ENCODE results near the gene LCN15. TPM values are rescaled to one million over a fixed set of nuclear protein-coding genes. Genes with fewer than 3 reads are reported as not detected.

LCN15 gene
- total RNA-seq, 6 experiments from 2014 or later: not detected

DNA sequence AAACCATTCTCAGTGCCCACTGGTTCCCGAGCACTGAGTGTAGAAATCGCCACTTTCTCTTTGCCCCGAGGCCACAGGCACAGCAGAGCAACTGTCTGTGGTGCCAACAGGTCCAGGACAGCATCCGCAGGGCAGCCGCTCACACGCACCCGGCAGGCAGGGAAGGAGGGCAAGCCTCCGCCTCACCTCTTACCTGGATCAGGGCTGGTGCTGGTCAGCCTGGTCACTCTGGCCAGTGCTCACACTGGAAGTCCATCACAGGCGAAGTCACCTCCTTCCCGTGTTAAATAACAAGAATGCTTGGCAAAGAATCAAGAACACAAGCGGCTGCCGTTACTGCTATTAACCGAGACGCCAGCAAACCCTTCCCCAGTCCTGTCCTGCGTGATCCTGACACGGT, 38.2 kb downstream of the LCN15 start:
- 14% methylated on average over 5 of the region's 16 CpGs for WGBS (ENCODE audit: insufficient coverage, low coverage, low lambda C conversion rate, missing lambda C conversion rate)
- H3K27me3 ChIP-seq: no peaks in the 10 kb centered on the region
- ATAC-seq (no peak), DNase-seq (no peak)
- TF ChIP-seq, protein P1, sequence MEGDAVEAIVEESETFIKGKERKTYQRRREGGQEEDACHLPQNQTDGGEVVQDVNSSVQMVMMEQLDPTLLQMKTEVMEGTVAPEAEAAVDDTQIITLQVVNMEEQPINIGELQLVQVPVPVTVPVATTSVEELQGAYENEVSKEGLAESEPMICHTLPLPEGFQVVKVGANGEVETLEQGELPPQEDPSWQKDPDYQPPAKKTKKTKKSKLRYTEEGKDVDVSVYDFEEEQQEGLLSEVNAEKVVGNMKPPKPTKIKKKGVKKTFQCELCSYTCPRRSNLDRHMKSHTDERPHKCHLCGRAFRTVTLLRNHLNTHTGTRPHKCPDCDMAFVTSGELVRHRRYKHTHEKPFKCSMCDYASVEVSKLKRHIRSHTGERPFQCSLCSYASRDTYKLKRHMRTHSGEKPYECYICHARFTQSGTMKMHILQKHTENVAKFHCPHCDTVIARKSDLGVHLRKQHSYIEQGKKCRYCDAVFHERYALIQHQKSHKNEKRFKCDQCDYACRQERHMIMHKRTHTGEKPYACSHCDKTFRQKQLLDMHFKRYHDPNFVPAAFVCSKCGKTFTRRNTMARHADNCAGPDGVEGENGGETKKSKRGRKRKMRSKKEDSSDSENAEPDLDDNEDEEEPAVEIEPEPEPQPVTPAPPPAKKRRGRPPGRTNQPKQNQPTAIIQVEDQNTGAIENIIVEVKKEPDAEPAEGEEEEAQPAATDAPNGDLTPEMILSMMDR (IDR thresholded peaks at IDR 0.05): no peak
- TF ChIP-seq POLR2A (IDR thresholded peaks at IDR 0.05): no peak
- no peaks in the 10 kb centered on the region for H3K9me3 ChIP-seq
- intact Hi-C loops (cut with DNase I): no loop called here
- H3K4me1 ChIP-seq: peaks cover 0 to 17% (median 7%) of the 10 kb centered on the region in 4 donors
- H3K27ac ChIP-seq: no peak overlapping the region
- peak overlapping the region; percentile 92 to 97 (median 95) for H3K4me3 ChIP-seq
- peaks cover 0 to 39% (median 24%) of the 10 kb centered on the region in 4 donors for H3K36me3 ChIP-seq

DNA sequence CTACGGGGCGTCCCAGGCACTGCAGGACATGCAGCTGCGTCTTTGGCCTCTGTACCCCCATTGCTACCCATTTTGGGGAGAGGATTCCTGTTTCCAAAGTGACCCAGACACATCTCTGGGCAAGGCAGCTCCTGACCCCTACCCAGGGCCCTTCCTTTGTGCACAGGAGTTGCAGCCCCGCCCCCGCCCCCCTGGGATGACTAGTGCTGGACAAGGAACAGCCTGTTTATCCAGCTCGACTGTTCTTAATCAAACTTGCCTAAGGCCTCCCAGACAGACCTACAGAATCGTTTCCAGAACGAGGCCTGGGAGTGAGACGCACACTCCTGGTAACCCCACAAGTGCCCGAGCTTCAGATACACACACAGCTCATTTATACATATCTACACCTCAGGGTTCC, 38.7 kb downstream of the LCN15 start:
- H3K4me3 ChIP-seq: no peak overlapping the region
- H3K36me3 ChIP-seq: peaks cover 0 to 39% (median 24%) of the 10 kb centered on the region in 4 donors
- H3K27me3 ChIP-seq: no peaks in the 10 kb centered on the region
- ATAC-seq (no peak), DNase-seq (no peak)
- intact Hi-C loops (cut with DNase I): no loop called here
- H3K27ac ChIP-seq: no peak overlapping the region
- TF ChIP-seq POLR2A (IDR thresholded peaks at IDR 0.05): no peak
- TF ChIP-seq, protein P1 (IDR thresholded peaks at IDR 0.05): no peak
- peaks cover 0 to 17% (median 7%) of the 10 kb centered on the region in 4 donors for H3K4me1 ChIP-seq
- WGBS (ENCODE audit: insufficient coverage, low coverage, low lambda C conversion rate, missing lambda C conversion rate): 44% methylated on average over 3 of the region's 10 CpGs
- no peaks in the 10 kb centered on the region for H3K9me3 ChIP-seq

DNA sequence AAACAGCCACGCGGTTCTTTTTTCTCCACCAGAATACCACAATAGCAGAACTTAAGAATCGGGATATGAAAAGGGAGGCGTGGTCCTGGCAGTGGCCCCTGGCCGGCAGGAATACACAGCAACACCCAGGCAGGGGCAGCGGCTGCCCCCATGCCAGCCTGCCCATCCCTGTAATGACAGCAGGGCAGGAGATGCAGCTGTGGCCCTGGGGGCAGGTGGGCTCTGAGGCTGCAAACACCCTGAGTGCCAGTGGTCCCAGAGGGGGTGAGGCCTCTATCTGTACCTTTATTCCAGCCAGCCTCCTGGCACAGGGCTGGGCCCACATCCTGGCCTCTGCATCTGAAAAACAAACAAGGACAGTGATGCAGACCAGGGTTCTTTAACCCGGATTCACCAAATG, 39.5 kb downstream of the LCN15 start:
- peaks cover 0 to 17% (median 7%) of the 10 kb centered on the region in 4 donors for H3K4me1 ChIP-seq
- no peak for TF ChIP-seq POLR2A (IDR thresholded peaks at IDR 0.05)
- TF ChIP-seq, protein P1 (IDR thresholded peaks at IDR 0.05): no peak
- H3K9me3 ChIP-seq: no peaks in the 10 kb centered on the region
- intact Hi-C loops (cut with DNase I): no loop called here
- WGBS (ENCODE audit: insufficient coverage, low coverage, low lambda C conversion rate, missing lambda C conversion rate): 64% methylated on average over 5 of the region's 7 CpGs
- no peak for DNase-seq
- peaks cover 0 to 39% (median 24%) of the 10 kb centered on the region in 4 donors for H3K36me3 ChIP-seq
- H3K27ac ChIP-seq: no peak overlapping the region
- H3K27me3 ChIP-seq: no peaks in the 10 kb centered on the region
- H3K4me3 ChIP-seq: no peak overlapping the region
- no peak for ATAC-seq

DNA sequence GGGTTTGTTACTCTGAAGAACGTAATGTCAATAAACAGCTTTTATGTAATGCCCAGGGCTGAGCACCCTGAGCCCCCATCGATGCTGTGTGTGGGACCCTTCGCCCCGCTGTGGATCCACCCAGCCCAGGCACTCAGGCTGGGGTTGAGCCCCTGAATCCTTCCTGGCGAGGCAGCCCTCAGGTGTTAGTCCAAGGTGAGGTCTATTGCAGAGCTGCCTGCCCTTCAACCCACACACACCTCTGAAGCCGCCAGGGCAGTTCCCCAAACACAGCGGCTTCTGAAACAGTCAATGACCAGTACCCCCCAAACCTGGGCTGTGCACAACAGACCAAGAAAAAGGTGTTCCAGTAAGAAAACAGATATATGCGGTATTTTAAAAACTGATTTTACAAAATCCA, 40.3 kb downstream of the LCN15 start:
- no peak for ATAC-seq
- intact Hi-C loops (cut with DNase I): no loop called here
- H3K36me3 ChIP-seq: peaks cover 0 to 39% (median 24%) of the 10 kb centered on the region in 4 donors

More for the DNA sequence above, 40.3 kb downstream of the LCN15 start:
- TF ChIP-seq, protein P1 (IDR thresholded peaks at IDR 0.05): no peak
- TF ChIP-seq POLR2A (IDR thresholded peaks at IDR 0.05): no peak
- no peaks in the 10 kb centered on the region for H3K9me3 ChIP-seq
- H3K27me3 ChIP-seq: no peaks in the 10 kb centered on the region
- no peak overlapping the region for H3K27ac ChIP-seq
- peaks cover 0 to 17% (median 8%) of the 10 kb centered on the region in 4 donors for H3K4me1 ChIP-seq
- H3K4me3 ChIP-seq: no peak overlapping the region
- 100% methylated on average over 2 of the region's 8 CpGs for WGBS (ENCODE audit: insufficient coverage, low coverage, low lambda C conversion rate, missing lambda C conversion rate)
- DNase-seq: no peak
